ENCODE measurements around the gene PDE4C. TPM values are rescaled to one million over a fixed set of nuclear protein-coding genes. Genes with fewer than 3 reads are reported as not detected.

Gene PDE4C
- total and polyA plus RNA-seq, 9 of the 15 experiments (the other 6 are each of a cell fraction or from before 2014, with no cell fraction given), result 0.04 to 0.91 (median 0.20) TPM; not detected in 1

DNA sequence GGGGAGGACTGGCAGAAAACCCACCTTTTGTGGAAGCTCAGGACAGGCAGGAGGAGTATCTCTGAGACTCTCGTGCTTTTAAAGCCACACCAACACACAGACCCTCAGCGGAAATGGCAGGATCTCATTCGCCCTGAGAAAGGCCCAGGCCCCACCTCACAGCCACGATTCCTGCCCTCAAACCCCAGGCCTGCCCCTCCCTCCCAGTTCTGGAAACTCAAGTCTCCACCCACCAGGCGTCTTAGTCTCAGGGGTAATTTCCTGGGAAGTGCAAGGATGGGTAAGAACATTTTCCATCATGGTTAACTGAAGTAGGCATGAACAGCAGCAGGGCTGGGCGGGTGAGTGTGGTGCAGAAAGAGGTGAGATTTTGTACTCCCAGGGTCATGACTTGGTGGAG is 8.0 kb upstream of the PDE4C start:
- H3K9me3 ChIP-seq (replicated peaks; ENCODE audit: control insufficient read depth, insufficient read depth, low read depth, low read length), result no peaks in the 10 kb centered on the region
- H3K79me2 ChIP-seq (ENCODE audit: control insufficient read depth, insufficient read depth, low read length), result no peaks in the 10 kb centered on the region
- POLR2A ChIA-PET, result interaction anchor here (0.5 to 2.0 kb wide), 4 partner anchors 10 to 48 kb away, joined by 3 to 10 read pairs (median 4); partner anchors contain the start of gene JUND
- H3K4me1 ChIP-seq (replicated peaks in 1 of 2; ENCODE audit: control insufficient read depth in 2 of 2, insufficient read depth in 2 of 2, low read length in 2 of 2), result peaks cover 15 to 27% of the 10 kb centered on the region in 2 experiments; a peak in 4 of 5 replicates
- no peak overlapping the region for H3K4me3 ChIP-seq
- no peak overlapping the region for H2AFZ ChIP-seq (ENCODE audit: low read depth, low read length)
- 0% methylated on average over 6 of the region's 6 CpGs for WGBS (ENCODE audit: insufficient coverage, low coverage, missing lambda C conversion rate)
- TF ChIP-seq SIX5 (IDR thresholded peaks at IDR 0.05; ENCODE audit: borderline replicate concordance in 1 of 2, insufficient read depth in 1 of 2, low read depth in 1 of 2, low read length in 2 of 2) (no peak), ZC3H11A (IDR thresholded peaks at IDR 0.05; ENCODE audit: low read depth, low read length) (no peak), ZNF551 (CRISPR knock-in tag; IDR thresholded peaks at IDR 0.05) (no peak), ZNF133 (CRISPR knock-in tag; IDR thresholded peaks at IDR 0.05) (no peak), ZKSCAN1 (IDR thresholded peaks at IDR 0.05; ENCODE audit: low read depth, low read length) (no peak), GATA2 (CRISPR knock-in tag; IDR thresholded peaks at IDR 0.05) (no peak), HLTF (IDR thresholded peaks at IDR 0.05) (no peak), ARHGAP35 (IDR thresholded peaks at IDR 0.05; ENCODE audit: partially characterized antibody) (no peak), NFIC (IDR thresholded peaks at IDR 0.05) (no peak), CCNT2 (IDR thresholded peaks at IDR 0.05; ENCODE audit: borderline replicate concordance, extremely low read depth, insufficient read length, low read depth, low read length) (no peak)
- TF ChIP-seq, protein P1, sequence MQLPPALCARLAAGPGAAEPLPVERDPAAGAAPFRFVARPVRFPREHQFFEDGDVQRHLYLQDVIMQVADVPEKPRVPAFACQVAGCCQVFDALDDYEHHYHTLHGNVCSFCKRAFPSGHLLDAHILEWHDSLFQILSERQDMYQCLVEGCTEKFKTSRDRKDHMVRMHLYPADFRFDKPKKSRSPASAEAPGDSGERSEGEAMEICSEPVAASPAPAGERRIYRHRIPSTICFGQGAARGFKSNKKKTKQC (CRISPR knock-in tag; IDR thresholded peaks at IDR 0.05), result no peak
- TF ChIP-seq, protein P2, sequence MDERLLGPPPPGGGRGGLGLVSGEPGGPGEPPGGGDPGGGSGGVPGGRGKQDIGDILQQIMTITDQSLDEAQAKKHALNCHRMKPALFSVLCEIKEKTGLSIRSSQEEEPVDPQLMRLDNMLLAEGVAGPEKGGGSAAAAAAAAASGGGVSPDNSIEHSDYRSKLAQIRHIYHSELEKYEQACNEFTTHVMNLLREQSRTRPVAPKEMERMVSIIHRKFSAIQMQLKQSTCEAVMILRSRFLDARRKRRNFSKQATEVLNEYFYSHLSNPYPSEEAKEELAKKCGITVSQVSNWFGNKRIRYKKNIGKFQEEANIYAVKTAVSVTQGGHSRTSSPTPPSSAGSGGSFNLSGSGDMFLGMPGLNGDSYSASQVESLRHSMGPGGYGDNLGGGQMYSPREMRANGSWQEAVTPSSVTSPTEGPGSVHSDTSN (CRISPR knock-in tag; IDR thresholded peaks at IDR 0.05; ENCODE audit: low read depth), result no peak
- TF ChIP-seq, protein P2 (tag; conservative IDR thresholded peaks at IDR 0.05; ENCODE audit: low read depth), result no peak
- TF ChIP-seq, protein P3, sequence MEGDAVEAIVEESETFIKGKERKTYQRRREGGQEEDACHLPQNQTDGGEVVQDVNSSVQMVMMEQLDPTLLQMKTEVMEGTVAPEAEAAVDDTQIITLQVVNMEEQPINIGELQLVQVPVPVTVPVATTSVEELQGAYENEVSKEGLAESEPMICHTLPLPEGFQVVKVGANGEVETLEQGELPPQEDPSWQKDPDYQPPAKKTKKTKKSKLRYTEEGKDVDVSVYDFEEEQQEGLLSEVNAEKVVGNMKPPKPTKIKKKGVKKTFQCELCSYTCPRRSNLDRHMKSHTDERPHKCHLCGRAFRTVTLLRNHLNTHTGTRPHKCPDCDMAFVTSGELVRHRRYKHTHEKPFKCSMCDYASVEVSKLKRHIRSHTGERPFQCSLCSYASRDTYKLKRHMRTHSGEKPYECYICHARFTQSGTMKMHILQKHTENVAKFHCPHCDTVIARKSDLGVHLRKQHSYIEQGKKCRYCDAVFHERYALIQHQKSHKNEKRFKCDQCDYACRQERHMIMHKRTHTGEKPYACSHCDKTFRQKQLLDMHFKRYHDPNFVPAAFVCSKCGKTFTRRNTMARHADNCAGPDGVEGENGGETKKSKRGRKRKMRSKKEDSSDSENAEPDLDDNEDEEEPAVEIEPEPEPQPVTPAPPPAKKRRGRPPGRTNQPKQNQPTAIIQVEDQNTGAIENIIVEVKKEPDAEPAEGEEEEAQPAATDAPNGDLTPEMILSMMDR (IDR thresholded peaks at IDR 0.05 in 2 of 3, conservative IDR thresholded peaks at IDR 0.05 in 1 of 3; ENCODE audit: insufficient read depth in 2 of 3, low read depth in 1 of 3, low read length in 3 of 3), result no peak
- TF ChIP-seq, protein P4, sequence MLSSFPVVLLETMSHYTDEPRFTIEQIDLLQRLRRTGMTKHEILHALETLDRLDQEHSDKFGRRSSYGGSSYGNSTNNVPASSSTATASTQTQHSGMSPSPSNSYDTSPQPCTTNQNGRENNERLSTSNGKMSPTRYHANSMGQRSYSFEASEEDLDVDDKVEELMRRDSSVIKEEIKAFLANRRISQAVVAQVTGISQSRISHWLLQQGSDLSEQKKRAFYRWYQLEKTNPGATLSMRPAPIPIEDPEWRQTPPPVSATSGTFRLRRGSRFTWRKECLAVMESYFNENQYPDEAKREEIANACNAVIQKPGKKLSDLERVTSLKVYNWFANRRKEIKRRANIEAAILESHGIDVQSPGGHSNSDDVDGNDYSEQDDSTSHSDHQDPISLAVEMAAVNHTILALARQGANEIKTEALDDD (IDR thresholded peaks at IDR 0.05), result no peak
- H3K27ac ChIP-seq (ENCODE audit: extremely low read depth, low read depth, low read length), result no peak overlapping the region
- in situ Hi-C loops (cut with MboI), result no loop called here
- BruUV-seq (replicated peaks), result no TSS peak
- H3K9ac ChIP-seq (ENCODE audit: insufficient read depth in 1 of 2, low read depth in 2 of 2, low read length in 2 of 2), result no peak overlapping the region
- intact Hi-C loops (cut with micrococcal nuclease), result no loop called here
- ATAC-seq, result no peak
- no peaks in the 10 kb centered on the region; the same call in 1 of the 2 replicates for H4K20me1 ChIP-seq (replicated peaks; ENCODE audit: control insufficient read depth, insufficient read depth, low read length)
- no peak for DNase-seq (ENCODE audit: extremely low read depth in 1 of 4, low spot score in 3 of 4)
- CTCF ChIA-PET (ENCODE audit: low intra/inter-chr PET ratio), result no interaction called here
- no peak overlapping the region for H3K4me2 ChIP-seq (ENCODE audit: insufficient read depth, low read length)
- peaks cover 6% of the 10 kb centered on the region for H3K9me1 ChIP-seq (ENCODE audit: control insufficient read depth, insufficient read depth, low read length)
- peaks cover 1 to 20% of the 10 kb centered on the region in 2 experiments; a peak in 4 of 5 replicates for H3K27me3 ChIP-seq (ENCODE audit: control insufficient read depth in 2 of 2, insufficient read depth in 2 of 2, low read length in 2 of 2)
- FAIRE-seq, result no peak
- H3K36me3 ChIP-seq (ENCODE audit: control insufficient read depth, insufficient read depth, low read length), result no peaks in the 10 kb centered on the region
